Ecto neural progenitor cell (in vitro differentiated cells): ENCODE data around the gene MRPL52.
"Not testable (repeated sequence)": the region's sequence is repeated elsewhere in the genome, so short reads cannot be mapped to it uniquely, and the experiment has no call there.

Experiments
- DNase-seq: peaks from one replicate; pipeline ENCODE4 v3.0.0-alpha.2; 2018; ENCODE audit warnings: low spot score

MRPL52 gene

GRCh38 chr14:22811722-22812121 lies 18.0 kb upstream of the MRPL52 start:
- DNase-seq, result no peak

- DNase-seq, result no peak
Observed at GRCh38 chr14:22812744-22813143, 16.9 kb upstream of the MRPL52 start.

- DNase-seq, result no peak
Observed at GRCh38 chr14:22813145-22813544, 16.5 kb upstream of the MRPL52 start.

DNA sequence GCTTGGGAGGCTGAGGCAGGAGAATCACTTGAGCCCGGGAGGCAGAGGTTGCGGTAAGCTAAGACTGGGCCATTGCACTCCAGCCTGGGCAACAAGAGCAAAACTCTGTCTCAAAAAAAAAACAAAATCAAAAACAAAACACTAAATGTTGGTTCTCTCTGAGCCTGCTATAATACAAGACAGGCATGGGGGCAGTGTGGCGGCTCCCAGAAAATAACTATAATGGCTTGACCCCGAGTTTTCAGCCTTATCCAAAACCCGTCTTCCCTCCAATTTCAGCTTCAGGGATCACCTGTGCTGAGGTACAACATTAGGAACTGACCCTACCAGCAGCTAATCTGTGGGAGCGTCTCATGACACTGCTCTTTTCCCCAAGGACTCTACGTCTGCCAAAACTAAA lies 15.3 kb upstream of the MRPL52 start:
- DNase-seq, result no peak

DNA sequence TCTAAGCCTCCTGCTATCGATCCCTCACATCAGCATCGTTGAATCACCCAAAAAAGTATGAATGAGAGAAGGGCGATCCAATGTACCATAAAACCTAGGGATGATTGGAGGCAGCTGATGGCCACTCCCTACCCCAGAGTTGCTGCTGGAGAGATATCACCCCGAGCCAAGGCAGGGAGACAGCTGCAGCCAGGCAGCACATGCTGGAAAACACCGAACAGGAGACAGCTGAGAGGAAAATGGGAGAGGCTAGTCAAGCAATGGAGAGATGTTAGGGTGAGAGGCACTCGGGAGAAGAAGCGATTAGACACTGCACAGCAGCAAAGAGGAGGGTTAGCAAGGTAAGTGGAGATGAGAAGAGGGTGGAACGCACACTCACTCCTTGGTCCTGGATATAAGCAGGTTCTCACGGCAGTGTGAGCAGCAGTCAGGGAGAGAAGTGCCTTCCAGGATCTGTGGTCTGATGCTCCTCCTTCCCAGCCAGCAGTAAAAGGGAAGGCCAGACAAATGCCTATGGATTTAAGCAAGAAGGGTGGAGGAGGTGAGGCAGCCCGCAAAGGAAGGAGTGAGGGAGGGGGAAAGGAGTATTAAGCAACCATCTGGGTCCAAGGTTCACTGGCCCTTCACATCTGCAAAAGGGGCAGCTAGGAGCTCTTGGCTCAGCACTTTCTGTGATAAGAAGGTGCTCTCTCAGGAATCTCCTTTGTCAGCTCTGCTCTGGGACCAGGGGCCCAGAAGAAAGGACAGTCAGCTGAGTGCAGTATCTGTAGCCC lies 14.6 kb upstream of the MRPL52 start, which contains the start of gene SLC7A7:
Gene SLC7A7, minus strand, starts transcription at position 495 of the 773 bp plus-strand sequence. CDS start 2,037 bp downstream, outside the sequence.
- no peak for DNase-seq

DNA sequence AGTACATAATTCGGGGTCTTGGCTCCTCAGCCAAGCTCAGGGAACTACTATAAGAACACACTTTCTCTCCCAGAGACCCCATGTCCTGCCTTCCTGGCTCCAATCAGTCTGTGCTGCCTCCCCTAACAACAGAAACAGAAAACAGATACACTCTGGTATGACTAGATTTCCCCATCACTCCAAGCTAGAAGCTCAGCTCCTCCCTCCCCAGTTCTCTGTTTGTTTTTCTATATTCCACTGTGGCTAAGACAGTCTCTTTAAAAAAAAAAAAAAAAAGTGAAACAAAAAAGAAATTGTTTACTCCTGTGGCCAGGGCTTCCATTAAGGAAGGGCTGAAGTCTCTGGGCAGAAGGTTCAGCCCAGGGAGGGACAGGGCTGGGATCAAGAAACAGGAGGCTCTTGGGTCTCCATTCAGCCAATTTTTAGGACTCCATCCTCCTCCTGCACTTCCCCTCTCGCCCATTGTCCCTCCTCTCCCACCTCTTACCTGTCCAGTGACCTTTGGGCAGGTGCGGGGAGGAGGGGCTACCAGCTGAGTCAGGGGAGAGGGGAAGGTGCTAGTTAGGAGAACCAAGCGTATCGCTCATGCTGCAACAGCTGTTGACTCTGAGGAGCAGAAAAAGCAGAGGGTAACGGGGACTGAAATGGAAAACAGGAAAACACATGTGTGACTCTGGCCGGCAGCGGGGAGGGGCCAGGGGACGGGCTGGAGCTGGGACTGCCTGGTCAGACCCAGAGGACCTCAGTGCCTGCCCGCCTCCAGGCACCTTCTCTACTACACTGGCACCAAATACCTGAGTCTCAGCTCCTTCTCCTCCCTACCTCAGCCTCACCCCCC lies 10.3 kb upstream of the MRPL52 start:
- no peak for DNase-seq

DNA sequence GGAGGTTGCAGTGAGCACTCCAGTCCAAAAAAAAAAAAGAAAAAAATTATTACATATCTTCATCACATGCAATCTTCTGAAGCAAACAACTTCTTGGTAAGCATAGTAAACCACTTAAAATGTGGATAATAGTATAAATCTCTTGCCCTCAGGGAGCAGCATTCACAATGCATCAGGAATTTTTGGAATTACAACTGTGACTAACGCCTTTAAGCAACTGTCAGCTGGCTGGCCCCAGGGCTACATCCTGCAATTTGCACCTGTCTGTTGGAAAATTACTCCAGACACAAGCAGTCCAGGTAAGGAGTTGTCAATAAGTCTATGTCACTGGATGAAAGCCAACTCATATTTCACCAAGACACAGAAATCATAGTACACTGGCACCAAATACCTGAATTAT lies 9.0 kb upstream of the MRPL52 start:
- no peak for DNase-seq

GRCh38 chr14:22821193-22822015 lies 8.3 kb upstream of the MRPL52 start:
- DNase-seq, result no peak

- DNase-seq, result peak; percentile 58
Observed at GRCh38 chr14:22822016-22822570, 7.6 kb upstream of the MRPL52 start.

DNA sequence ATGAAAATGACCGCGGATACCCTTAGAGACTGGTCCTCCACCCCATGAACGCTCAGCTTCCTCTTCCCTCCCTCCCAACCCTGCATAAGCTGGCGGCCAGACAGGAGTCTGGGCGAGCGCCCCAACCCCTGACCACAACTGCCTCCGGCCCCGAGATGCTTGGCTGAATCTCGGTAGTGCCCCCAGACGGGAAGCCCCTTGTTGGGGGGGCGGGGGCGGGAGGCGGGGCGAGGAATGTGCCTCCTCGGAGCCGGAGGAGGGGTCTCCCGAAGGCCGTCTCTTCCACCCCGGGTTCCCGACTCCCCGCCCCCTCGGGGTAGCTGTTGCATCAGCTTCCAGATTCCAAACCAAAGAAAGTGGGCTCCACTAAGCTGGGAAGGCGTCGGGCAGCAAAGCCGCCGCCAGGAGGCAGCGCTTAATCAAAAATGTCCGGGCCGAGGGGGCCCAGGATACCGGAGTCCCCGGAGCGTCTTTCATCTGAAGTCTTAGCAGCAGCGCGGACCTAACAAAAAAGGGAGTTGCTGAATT lies 7.1 kb upstream of the MRPL52 start:
- DNase-seq, result peak; percentile 93

GRCh38 chr14:22824711-22825359 lies 4.9 kb upstream of the MRPL52 start:
- DNase-seq, result no peak

GRCh38 chr14:22829076-22829660 lies 519 bp upstream of the MRPL52 start:
- not testable (repeated sequence) for DNase-seq

- DNase-seq, result no peak
Observed at GRCh38 chr14:22830443-22831010, 840 bp downstream of the MRPL52 start.

DNA sequence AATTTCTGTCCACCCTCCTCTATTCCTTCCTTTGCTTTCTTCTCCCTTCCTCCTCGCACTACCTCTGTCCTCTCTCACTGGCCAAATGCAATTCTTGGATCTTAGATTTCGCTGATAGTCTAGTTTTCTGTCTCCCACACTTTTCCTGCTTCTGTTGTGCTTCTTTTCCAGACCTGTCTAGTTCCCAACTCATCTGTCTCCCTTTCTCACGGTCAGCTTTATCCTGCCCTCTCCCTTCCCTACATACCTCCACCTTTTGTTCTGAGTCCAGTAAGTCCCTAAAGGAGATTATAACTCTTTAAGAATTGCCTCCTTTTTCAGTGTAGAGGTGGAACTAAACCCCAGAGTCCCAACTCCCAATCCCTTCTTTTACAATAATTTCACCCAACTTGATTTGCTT lies 5.8 kb downstream of the MRPL52 start:
- DNase-seq, result no peak

GRCh38 chr14:22836301-22837113 lies 6.8 kb downstream of the MRPL52 start, which contains the start of gene MMP14:
MMP14 (plus strand) TSS chr14:22836585; CDS start chr14:22836818, 233 bp downstream.
- no peak for DNase-seq

DNA sequence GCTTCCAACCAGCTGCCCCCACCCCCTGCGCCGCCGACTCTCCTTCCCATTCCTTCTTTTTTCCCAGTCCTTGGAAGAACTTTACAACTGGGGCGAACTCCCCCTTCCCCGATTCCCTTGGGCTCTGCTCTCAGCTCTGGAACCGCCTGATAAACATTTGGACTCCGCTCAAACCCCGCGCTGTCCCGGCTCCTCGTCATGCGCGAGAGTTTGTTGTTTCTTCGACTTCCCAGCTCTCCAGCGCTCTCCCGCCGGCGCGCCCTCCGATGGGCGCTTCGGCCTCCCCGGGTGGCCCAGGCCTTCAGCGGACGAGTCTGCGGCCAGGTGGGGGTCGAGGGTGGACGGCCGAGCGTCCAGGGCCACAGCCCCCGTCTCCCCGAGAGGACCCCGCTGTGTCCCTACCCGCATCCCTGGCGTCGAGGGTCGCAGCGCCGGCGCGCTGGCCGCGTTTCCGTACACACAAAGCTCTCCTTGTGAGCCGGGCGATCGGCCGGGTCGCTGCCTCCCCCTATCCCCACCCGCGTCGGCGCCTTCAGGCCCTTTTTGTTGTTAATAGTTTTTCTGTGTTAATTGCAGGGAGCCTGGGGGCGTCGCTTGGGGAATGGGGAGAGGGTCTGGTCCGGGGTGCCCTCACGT lies 7.5 kb downstream of the MRPL52 start:
- DNase-seq, result peak; percentile 66

DNA sequence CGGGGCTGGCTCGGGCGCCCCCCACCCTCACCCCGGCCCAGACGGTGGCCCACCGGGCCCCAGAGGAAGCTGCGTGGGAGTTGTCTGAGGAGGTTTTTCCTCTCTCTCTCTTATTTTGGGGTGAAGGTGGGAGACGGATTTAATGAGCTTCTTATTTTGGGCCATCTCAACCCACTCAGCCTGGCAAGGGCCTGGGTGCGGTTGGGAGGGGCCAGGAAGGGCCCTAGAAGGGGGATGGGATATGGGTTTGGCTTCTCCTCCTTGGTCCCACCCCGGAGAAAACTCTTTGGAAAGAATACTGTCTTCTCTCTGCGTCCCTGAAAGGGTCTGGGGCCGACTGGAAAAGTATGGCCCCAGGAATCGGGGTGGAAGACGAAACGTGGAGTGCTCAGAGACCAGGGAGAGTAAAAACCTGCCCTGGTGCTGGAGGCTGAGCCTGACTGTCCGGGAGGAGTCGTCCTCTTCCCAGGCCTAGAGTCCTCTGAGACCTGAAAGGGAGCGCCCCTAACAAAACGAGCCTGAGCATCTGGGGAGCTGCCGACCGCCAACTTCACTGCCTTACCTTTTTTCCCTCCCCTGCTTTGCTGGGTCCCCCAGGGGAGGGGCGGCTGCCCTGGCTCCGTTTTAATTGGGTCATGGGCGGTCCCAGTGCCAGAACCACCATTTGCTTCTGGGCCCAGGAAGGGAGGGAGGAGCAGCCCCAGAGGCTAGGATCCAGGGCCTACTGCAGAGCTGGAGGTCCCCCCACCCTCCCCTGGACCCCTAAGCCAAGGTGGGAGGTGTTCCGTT lies 8.3 kb downstream of the MRPL52 start:
- no peak for DNase-seq

DNA sequence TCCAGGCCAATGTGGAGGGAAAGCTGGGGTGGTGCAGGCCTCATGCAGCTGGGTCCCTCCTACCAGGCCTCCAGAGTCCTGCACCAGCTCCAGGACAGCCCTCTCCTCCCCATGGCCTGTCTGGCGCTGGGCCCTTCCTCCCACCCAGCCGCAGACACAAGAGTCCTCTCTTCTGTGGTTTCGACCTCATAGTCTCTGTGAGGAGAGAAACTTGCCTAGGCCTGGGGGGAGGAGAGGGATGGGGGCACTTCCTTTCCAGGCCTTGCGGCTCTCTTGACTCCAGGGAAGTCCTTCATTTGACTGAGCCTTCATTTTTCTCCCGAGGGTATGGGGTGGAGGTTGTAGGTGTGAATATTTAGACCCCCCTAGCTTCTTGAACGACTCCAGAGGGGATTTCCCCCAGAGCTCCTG lies 8.9 kb downstream of the MRPL52 start:
- no peak for DNase-seq
